Ishikawa (cell line): ENCODE measurements around the gene RPS6KA5.

Source experiments
- CEBPB ChIP-seq: IDR thresholded peaks from 2 replicates; pipeline ENCODE4 v1.6.1; 2012
- CREB1 ChIP-seq: IDR thresholded peaks from 2 replicates; pipeline ENCODE4 v1.6.1; 2012; ENCODE audit warnings: low read depth
- EGR1 ChIP-seq: IDR thresholded peaks from 2 replicates; pipeline ENCODE4 v1.6.1; 2012
- EP300 ChIP-seq: IDR thresholded peaks from 2 replicates; pipeline ENCODE4 v1.6.1; 2012; ENCODE audit warnings: borderline replicate concordance
- FOXM1 ChIP-seq: IDR thresholded peaks from 2 replicates; pipeline ENCODE4 v1.6.1; 2012; ENCODE audit warnings: low read depth, borderline replicate concordance
- MAX ChIP-seq: IDR thresholded peaks from 2 replicates; pipeline ENCODE4 v1.6.1; 2012
- NFIC ChIP-seq: IDR thresholded peaks from 2 replicates; pipeline ENCODE4 v1.6.1; 2012
- RAD21 ChIP-seq: IDR thresholded peaks from 2 replicates; pipeline ENCODE4 v1.6.1; 2012; ENCODE audit warnings: low read depth
- REST ChIP-seq: IDR thresholded peaks from 2 replicates; pipeline ENCODE4 v1.6.1; 2012; ENCODE audit warnings: low read depth, mild to moderate bottlenecking
- TAF1 ChIP-seq: IDR thresholded peaks from 2 replicates; pipeline ENCODE4 v1.6.1; 2012; ENCODE audit warnings: low read depth, mild to moderate bottlenecking
- TCF12 ChIP-seq: IDR thresholded peaks from 2 replicates; pipeline ENCODE4 v1.6.1; 2012; ENCODE audit warnings: low read depth
- TEAD4 ChIP-seq: IDR thresholded peaks from 2 replicates; pipeline ENCODE4 v1.6.1; 2012
- USF1 ChIP-seq: IDR thresholded peaks from 2 replicates; pipeline ENCODE4 v1.6.1; 2012
- YY1 ChIP-seq: IDR thresholded peaks from 2 replicates; pipeline ENCODE4 v1.6.1; 2012; ENCODE audit warnings: low read depth
- ZBTB7A ChIP-seq: IDR thresholded peaks from 2 replicates; pipeline ENCODE4 v1.6.1; 2012; ENCODE audit warnings: low read depth

Gene RPS6KA5

GRCh38 chr14:90892970-90893369, 167.5 kb downstream of the RPS6KA5 start:
- TF ChIP-seq ZBTB7A: no peak
- no peak for TF ChIP-seq USF1
- no peak for TF ChIP-seq RAD21
- TF ChIP-seq TAF1: no peak
- no peak for TF ChIP-seq EP300
- no peak for TF ChIP-seq CEBPB
- no peak for TF ChIP-seq YY1
- TF ChIP-seq CREB1: no peak
- TF ChIP-seq MAX: no peak
- TF ChIP-seq REST: no peak
- no peak for TF ChIP-seq TCF12
- TF ChIP-seq FOXM1: no peak
- no peak for TF ChIP-seq TEAD4
- no peak for TF ChIP-seq EGR1
- no peak for TF ChIP-seq NFIC

GRCh38 chr14:90891326-90891725, 169.1 kb downstream of the RPS6KA5 start:
- TF ChIP-seq TAF1 (no peak), YY1 (no peak), MAX (no peak), CEBPB (no peak), RAD21 (no peak), EP300 (no peak), ZBTB7A (no peak), NFIC (no peak), USF1 (no peak), TCF12 (no peak), EGR1 (no peak)

- TF ChIP-seq EGR1: no peak
- TF ChIP-seq CREB1: no peak
- no peak for TF ChIP-seq REST
- no peak for TF ChIP-seq FOXM1
- no peak for TF ChIP-seq USF1
- no peak for TF ChIP-seq YY1
- TF ChIP-seq NFIC: no peak
- no peak for TF ChIP-seq CEBPB
- no peak for TF ChIP-seq TEAD4
- TF ChIP-seq EP300: no peak
- no peak for TF ChIP-seq TCF12
- TF ChIP-seq MAX: no peak
Measured at GRCh38 chr14:90890322-90891020, 170.0 kb downstream of the RPS6KA5 start.

GRCh38 chr14:90886297-90886815, 174.1 kb downstream of the RPS6KA5 start:
- TF ChIP-seq ZBTB7A (no peak), EGR1 (no peak), CEBPB (no peak), TAF1 (no peak), YY1 (no peak), RAD21 (no peak), FOXM1 (no peak), USF1 (no peak), REST (no peak), MAX (no peak), TEAD4 (no peak)
